IMR-90 (cell line): ENCODE data around the gene MYO1H. TPM values are rescaled to one million over a fixed set of nuclear protein-coding genes. Genes with fewer than 3 reads are reported as not detected.

Experiments
- ATAC-seq: fragments of 200-7000 bp; cut with Tn5 transposase; 2 replicates; pipeline ENCODE4 v1.9.1; 2020; ENCODE audit warnings: low read depth, mild to moderate bottlenecking, moderate library complexity
- BruUV-seq: library from RNA; stranded (reverse); fragments of 400-500 nt; replicated peaks from 2 replicates; lab custom pipeline; 2021; lab: Mats Ljungman, UMichigan
- CTCF ChIA-PET: fragments of 300-600 bp; formaldehyde crosslinking; extraction: SDS; loops from one replicate; lab custom pipeline; 2021; ENCODE audit warnings: antibody characterized with exemption; lab: Yijun Ruan, JAX
- POLR2A ChIA-PET: fragments of 300-600 bp; sonication (Branson Sonifier 250); formaldehyde crosslinking; loops from one replicate; lab custom pipeline; 2022; ENCODE audit warnings: antibody characterized with exemption; ENCODE audit not compliant: unreplicated experiment; lab: Charles Lee
- DNase-seq: peaks from one replicate; pipeline ENCODE4 v3.0.0; 2013
- H2AFZ ChIP-seq: replicated peaks from 2 replicates; pipeline ENCODE3; 2013; ENCODE audit warnings: low read length, mild to moderate bottlenecking; ENCODE audit not compliant: poor library complexity
- H2AK5ac ChIP-seq: 2 replicates; pipeline ENCODE4 v1.6.1; 2013; ENCODE audit warnings: low read depth, low read length, inconsistent platforms
- H2AK9ac ChIP-seq: replicated peaks from 2 replicates; pipeline ENCODE3; 2013; ENCODE audit warnings: mild to moderate bottlenecking, low read depth, low read length, moderate library complexity; ENCODE audit not compliant: poor library complexity
- H2BK120ac ChIP-seq: 2 replicates; pipeline ENCODE4 v1.6.1; 2013; ENCODE audit warnings: low read depth, low read length, inconsistent platforms
- H2BK15ac ChIP-seq: 3 replicates; pipeline ENCODE4 v1.6.1; 2013; ENCODE audit warnings: low read depth, low read length, inconsistent platforms
- H2BK20ac ChIP-seq: 2 replicates; pipeline ENCODE4 v1.6.1; 2013; ENCODE audit warnings: low read depth, mild to moderate bottlenecking, inconsistent platforms, low read length, moderate library complexity
- H2BK5ac ChIP-seq: 2 replicates; pipeline ENCODE4 v1.6.1; 2013; ENCODE audit warnings: mild to moderate bottlenecking, low read depth, low read length, inconsistent platforms; ENCODE audit not compliant: poor library complexity, severe bottlenecking
- H3K14ac ChIP-seq: replicated peaks from 2 replicates; pipeline ENCODE4 v1.6.1; 2013; ENCODE audit warnings: low read depth, low read length, inconsistent platforms
- H3K18ac ChIP-seq: 2 replicates; pipeline ENCODE4 v1.6.1; 2013; ENCODE audit warnings: low read depth, low read length, control low read depth
- H3K23ac ChIP-seq: 2 replicates; pipeline ENCODE4 v1.6.1; 2013; ENCODE audit warnings: low read depth, low read length, inconsistent platforms
- H3K27ac ChIP-seq: 2 replicates; pipeline ENCODE4 v1.5.1; 2013; ENCODE audit warnings: mild to moderate bottlenecking, control low read depth, low read length; ENCODE audit not compliant: insufficient read depth
- H3K27me3 ChIP-seq: 2 replicates; pipeline ENCODE4 v1.6.1; 2013; ENCODE audit warnings: low read length; ENCODE audit not compliant: control insufficient read depth, insufficient read depth
- H3K36me3 ChIP-seq: 2 replicates; pipeline ENCODE4 v1.6.1; 2013; ENCODE audit warnings: low read length, mixed read lengths; ENCODE audit not compliant: control insufficient read depth, insufficient read depth
- H3K4ac ChIP-seq: 2 replicates; pipeline ENCODE4 v1.6.1; 2013; ENCODE audit warnings: low read depth, low read length, inconsistent platforms
- H3K4me1 ChIP-seq: 2 replicates; pipeline ENCODE4 v1.6.1; 2013; ENCODE audit warnings: low read length, mixed read lengths; ENCODE audit not compliant: control insufficient read depth, insufficient read depth
- H3K4me2 ChIP-seq: 2 replicates; pipeline ENCODE4 v1.6.1; 2013; ENCODE audit warnings: low read depth, mild to moderate bottlenecking, control low read depth, low read length, moderate library complexity
- H3K4me3 ChIP-seq: 2 replicates; pipeline ENCODE4 v1.5.1; 2013; ENCODE audit warnings: low read depth, mild to moderate bottlenecking, control low read depth, low read length, moderate library complexity; ENCODE audit not compliant: insufficient read depth
- H3K56ac ChIP-seq: 2 replicates; pipeline ENCODE4 v1.6.1; 2013; ENCODE audit warnings: low read length, inconsistent platforms; ENCODE audit not compliant: insufficient read depth; ENCODE audit errors: extremely low read depth
- H3K79me1 ChIP-seq, 2 experiments: 2 replicates each; pipeline ENCODE4 v1.6.1; 2013; ENCODE audit warnings: low read length in 2 of 2, inconsistent platforms in 1 of 2, low read depth in 1 of 2
- H3K9ac ChIP-seq: 2 replicates; pipeline ENCODE4 v1.6.1; 2013; ENCODE audit warnings: low read depth, low read length, control low read depth
- H3K9me1 ChIP-seq: 2 replicates; pipeline ENCODE4 v1.6.1; 2013; ENCODE audit warnings: low read length, inconsistent platforms; ENCODE audit not compliant: insufficient read depth
- H3K9me3 ChIP-seq: 2 replicates; pipeline ENCODE4 v1.6.1; 2013; ENCODE audit warnings: low read length; ENCODE audit not compliant: control insufficient read depth, insufficient read depth
- H4K20me1 ChIP-seq: 2 replicates; pipeline ENCODE4 v1.6.1; 2013; ENCODE audit warnings: low read length, inconsistent platforms; ENCODE audit not compliant: insufficient read depth
- H4K5ac ChIP-seq: 2 replicates; pipeline ENCODE4 v1.6.1; 2013; ENCODE audit warnings: mild to moderate bottlenecking, low read depth, low read length, control low read depth
- H4K8ac ChIP-seq, 2 experiments: 2 replicates each; pipeline ENCODE4 v1.6.1; 2013; ENCODE audit warnings: low read depth in 2 of 2, low read length in 2 of 2, control low read depth in 1 of 2, inconsistent platforms in 1 of 2
- H4K91ac ChIP-seq: 2 replicates; pipeline ENCODE4 v1.6.1; 2013; ENCODE audit warnings: low read depth, low read length, inconsistent platforms; ENCODE audit not compliant: insufficient read depth
- MAFK ChIP-seq: IDR thresholded peaks from 2 replicates; pipeline ENCODE4 v1.6.1; 2012; ENCODE audit warnings: low read depth, low read length, improper control_type of control experiment
- MAZ ChIP-seq: IDR thresholded peaks from 2 replicates; pipeline ENCODE4 v1.6.1; 2012; ENCODE audit warnings: low read depth, mild to moderate bottlenecking, low read length, improper control_type of control experiment, moderate library complexity, borderline replicate concordance
- NFE2L2 ChIP-seq: fragments of 150-350 bp; IDR thresholded peaks from 2 replicates; pipeline ENCODE4 v1.6.1; 2016; ENCODE audit warnings: low read depth, mild to moderate bottlenecking, low read length
- RFX5 ChIP-seq: IDR thresholded peaks from 2 replicates; pipeline ENCODE4 v1.8.0; 2012; ENCODE audit warnings: low read depth, mild to moderate bottlenecking, low read length, moderate library complexity
- WGBS, 2 experiments: methylation state at CpG; one replicate each; pipeline versions ENCODE4 v1.1.5 to v1.1.7; 2013; ENCODE audit warnings: missing lambda C conversion rate in 2 of 2; ENCODE audit not compliant: insufficient read length in 1 of 2; ENCODE audit errors: extremely low coverage in 2 of 2; 5-methylcytosine and 5-hydroxymethylcytosine counted together
- dilution Hi-C: fragments of 300-500 bp; cut with HindIII; formaldehyde crosslinking; loops from one replicate; pipeline ENCODE4 v1.14.3; 2018; ENCODE audit warnings: low sequenced_read_pairs; ENCODE audit not compliant: unreplicated experiment
- in situ Hi-C: fragments of 300-500 bp; cut with MboI; formaldehyde crosslinking; loops from 3 replicates; pipeline ENCODE4 v1.14.3; 2019; ENCODE audit warnings: low sequenced_read_pairs, inconsistent platforms, mixed read lengths
- intact Hi-C: fragments of 100-400 bp; cut with micrococcal nuclease; formaldehyde crosslinking; loops from 2 replicates; pipeline ENCODE4 v1.10.0; 2022
- polyA plus RNA-seq, 3 experiments: library from polyadenylated mRNA; depleted of rRNA; stranded (reverse); fragments of >200 nt; gene quantifications; 2 replicates each; pipeline ENCODE4 v1.2.3, GENCODE V29; 2012; ENCODE audit warnings: low replicate concordance in 1 of 3
- total RNA-seq: library from RNA; depleted of rRNA; stranded (reverse); fragments of >200 nt; gene quantifications from 2 replicates; pipeline ENCODE4 v1.2.3, GENCODE V29; 2012

MYO1H gene
- total and polyA plus RNA-seq, 2 of the 4 experiments (the other 2 are of a cell fraction) = not detected

GRCh38 chr12:109467978-109468676 is 120.4 kb downstream of the MYO1H start:
- no peak overlapping the region for H2AFZ ChIP-seq
- no peak overlapping the region for H3K23ac ChIP-seq
- H3K79me1 ChIP-seq = peaks cover 4 to 87% of the 10 kb centered on the region in 2 experiments; a peak in 3 of 4 replicates
- ChIA-PET CTCF (no interaction called here), POLR2A (no interaction called here)
- H3K9me3 ChIP-seq = no peaks in the 10 kb centered on the region
- no peak overlapping the region for H3K4me2 ChIP-seq
- in situ Hi-C loops (no loop called here), intact Hi-C loops (no loop called here), dilution Hi-C loops (no loop called here)
- H3K27me3 ChIP-seq = no peaks in the 10 kb centered on the region
- peaks cover 40% of the 10 kb centered on the region for H4K20me1 ChIP-seq
- no peak overlapping the region for H3K18ac ChIP-seq
- H2BK5ac ChIP-seq = no peak overlapping the region
- H3K9ac ChIP-seq = no peak overlapping the region
- no peak overlapping the region for H2AK5ac ChIP-seq
- ATAC-seq (no peak), DNase-seq (no peak)
- no peak overlapping the region for H2BK120ac ChIP-seq
- peaks cover 22% of the 10 kb centered on the region for H3K4me1 ChIP-seq
- no peak overlapping the region for H4K8ac ChIP-seq
- H3K4ac ChIP-seq = no peak overlapping the region
- no peak overlapping the region for H3K4me3 ChIP-seq
- H2BK20ac ChIP-seq = no peak overlapping the region
- WGBS, 2 experiments = no CpG with 5 or more reads among the region's 8 CpGs
- H3K56ac ChIP-seq = no peak overlapping the region
- no peak overlapping the region for H4K91ac ChIP-seq
- H3K36me3 ChIP-seq = peaks cover 56% of the 10 kb centered on the region
- H3K14ac ChIP-seq = no peak overlapping the region
- no peak overlapping the region; the same call in 1 of the 2 replicates for H3K27ac ChIP-seq
- H2BK15ac ChIP-seq = no peak overlapping the region
- TF ChIP-seq MAZ (no peak), MAFK (no peak), RFX5 (no peak), NFE2L2 (no peak)
- H3K9me1 ChIP-seq = peaks cover 46% of the 10 kb centered on the region
- H2AK9ac ChIP-seq = no peak overlapping the region
- no TSS peak for BruUV-seq
- H4K5ac ChIP-seq = no peak overlapping the region
